GM12875 (cell line): ENCODE measurements around the gene PUDP.

Source experiments
- H3K4me3 ChIP-seq: one replicate; pipeline ENCODE4 v1.5.1; 2011; ENCODE audit warnings: low read depth, low read length, control low read depth
- CTCF ChIP-seq: IDR thresholded peaks from 2 replicates; pipeline ENCODE4 v1.5.1; 2011; ENCODE audit warnings: low read depth, mild to moderate bottlenecking, control low read depth, inconsistent platforms, low read length, moderate library complexity, borderline replicate concordance; ENCODE audit not compliant: insufficient read depth

Gene PUDP

GRCh38 chrX:7147413-7147977 lies 458 bp downstream of the PUDP start, which contains the start of gene STS:
Gene STS, plus strand, starts transcription at chrX:7147712. Its CDS starts 105,488 bp downstream, at chrX:7253200.
- TF ChIP-seq CTCF = no peak
- peak within 1 kb of the TSS; percentile 99 for H3K4me3 ChIP-seq

- H3K4me3 ChIP-seq = peak overlapping the region; percentile 99
- TF ChIP-seq CTCF = no peak
These were observed 1.1 kb downstream of the PUDP start for GRCh38 chrX:7146703-7147412.

GRCh38 chrX:7146020-7146702 lies 1.8 kb downstream of the PUDP start:
- no peak for TF ChIP-seq CTCF
- H3K4me3 ChIP-seq = no peak overlapping the region

- no peak for TF ChIP-seq CTCF
- H3K4me3 ChIP-seq = no peak overlapping the region
These were observed 2.5 kb downstream of the PUDP start for GRCh38 chrX:7145454-7145853.

- H3K4me3 ChIP-seq = no peak overlapping the region
- no peak for TF ChIP-seq CTCF
These were observed 3.9 kb downstream of the PUDP start for GRCh38 chrX:7143941-7144525.

GRCh38 chrX:7143076-7143475 lies 4.9 kb downstream of the PUDP start:
- no peak for TF ChIP-seq CTCF
- no peak overlapping the region for H3K4me3 ChIP-seq
